Ascending aorta (tissue), 2 donors: Measurements from ENCODE around the gene LTBP1. TPM values are rescaled to one million over a fixed set of nuclear protein-coding genes. Genes with fewer than 3 reads are reported as not detected.

Experiments used
- DNase-seq, 2 donors: peaks; one replicate each; pipeline ENCODE4 v3.0.0-alpha.2; 2019; ENCODE audit warnings: low spot score in 2 of 2
- H3K27ac ChIP-seq, 2 donors: fragments of 200-600 bp; sonication (generic); one replicate each; pipeline ENCODE4 v1.5.1; 2016 to 2017; ENCODE audit warnings: mild to moderate bottlenecking in 1 of 2
- H3K27me3 ChIP-seq: fragments of 200-600 bp; sonication (generic); one replicate; pipeline ENCODE4 v1.5.1; 2017
- H3K36me3 ChIP-seq, 2 donors: fragments of 200-600 bp; sonication (generic); one replicate each; pipeline ENCODE4 v1.5.1; 2016
- H3K4me1 ChIP-seq, 2 donors: fragments of 200-600 bp; sonication (generic); one replicate each; pipeline ENCODE4 v1.5.1; 2016 to 2017; ENCODE audit warnings: mild to moderate bottlenecking in 1 of 2
- H3K4me3 ChIP-seq, 2 donors: fragments of 200-600 bp; sonication (generic); one replicate each; pipeline ENCODE4 v1.5.1; 2016 to 2017; ENCODE audit warnings: mild to moderate bottlenecking in 1 of 2
- H3K9me3 ChIP-seq, 2 donors: fragments of 200-600 bp; sonication (generic); one replicate each; pipeline ENCODE4 v1.5.1; 2016
- CTCF ChIP-seq, 3 experiments: fragments of 200-600 bp in 2 of 3; fragments of 450-650 bp in 1 of 3; sonication (generic) in 2 of 3; IDR thresholded peaks; one replicate each; pipeline ENCODE4 v1.5.1; 2016 to 2019; ENCODE audit warnings: antibody characterized with exemption in 3 of 3, mild to moderate bottlenecking in 1 of 3, moderate library complexity in 1 of 3
- intact Hi-C: fragments of 100-400 bp; cut with DNase I; formaldehyde crosslinking; loops from one replicate; pipeline ENCODE4 v1.15.1; 2023
- total RNA-seq: library from RNA; depleted of rRNA; stranded (reverse); fragments of >200 nt; gene quantifications from one replicate; pipeline ENCODE4 v1.1.0, GENCODE V29; 2016

The LTBP1 gene
- total RNA-seq, 1 donor from 2014 or later = 295 TPM

DNA sequence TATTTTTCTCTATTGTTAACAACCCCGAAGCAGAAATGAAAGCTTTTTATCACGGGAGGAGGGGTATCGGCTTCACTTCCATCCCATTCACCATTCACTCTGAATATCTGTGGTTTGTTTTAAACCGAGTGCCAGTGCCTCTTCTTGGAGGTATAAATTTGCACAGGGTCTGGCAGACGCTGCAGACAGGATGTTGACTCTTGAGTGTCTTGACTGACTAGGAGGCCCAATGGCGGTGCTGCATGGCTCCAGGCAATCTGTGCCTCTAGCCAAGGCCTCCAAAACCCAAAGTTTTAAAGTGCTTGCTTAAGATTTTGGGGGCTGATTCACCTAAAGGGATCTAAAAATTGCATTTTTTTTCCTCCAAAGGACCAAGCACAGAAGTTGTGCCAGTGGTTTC is 183.8 kb downstream of the LTBP1 start:
- Histone ChIP-seq H3K4me1 (peaks cover 0 to 42% of the 10 kb centered on the region in 2 donors), H3K27me3 (no peaks in the 10 kb centered on the region), H3K36me3 (no peaks in the 10 kb centered on the region), H3K9me3 (no peaks in the 10 kb centered on the region), H3K4me3 (peak overlapping the region in 1 of 2 donors; percentile 47), H3K27ac (peak overlapping the region; percentile 77 to 88)
- no peak for TF ChIP-seq CTCF (IDR thresholded peaks at IDR 0.05)
- no peak for DNase-seq
- intact Hi-C loops = loop anchor here (10.0 kb wide), 2 partner anchors 144 to 234 kb away; no protein-coding TSS in a partner anchor

GRCh38 chr2:33131111-33131510 is 184.4 kb downstream of the LTBP1 start:
- no peaks in the 10 kb centered on the region for H3K27me3 ChIP-seq
- intact Hi-C loops = loop anchor here (10.0 kb wide), 2 partner anchors 144 to 234 kb away; no protein-coding TSS in a partner anchor
- peak overlapping the region; percentile 77 to 88 for H3K27ac ChIP-seq

GRCh38 chr2:33131749-33132148 is 185.0 kb downstream of the LTBP1 start:
- H3K36me3 ChIP-seq = no peaks in the 10 kb centered on the region
- peak overlapping the region; percentile 88 to 92 for H3K27ac ChIP-seq
- H3K4me3 ChIP-seq = no peak overlapping the region
- no peaks in the 10 kb centered on the region for H3K27me3 ChIP-seq
- intact Hi-C loops = loop anchor here (2.0 to 10.0 kb wide), 3 partner anchors 15 to 233 kb away; no protein-coding TSS in a partner anchor
- H3K9me3 ChIP-seq = no peaks in the 10 kb centered on the region
- no peak for DNase-seq
- peaks cover 0 to 36% of the 10 kb centered on the region in 2 donors for H3K4me1 ChIP-seq
- no peak for TF ChIP-seq CTCF (IDR thresholded peaks at IDR 0.05)

More at GRCh38 chr2:33131111-33131510, 184.4 kb downstream of the LTBP1 start:
- TF ChIP-seq CTCF (IDR thresholded peaks at IDR 0.05) = no peak
- DNase-seq = no peak
- Histone ChIP-seq H3K36me3 (no peaks in the 10 kb centered on the region), H3K4me3 (no peak overlapping the region), H3K4me1 (peaks cover 0 to 40% of the 10 kb centered on the region in 2 donors), H3K9me3 (no peaks in the 10 kb centered on the region)

DNA sequence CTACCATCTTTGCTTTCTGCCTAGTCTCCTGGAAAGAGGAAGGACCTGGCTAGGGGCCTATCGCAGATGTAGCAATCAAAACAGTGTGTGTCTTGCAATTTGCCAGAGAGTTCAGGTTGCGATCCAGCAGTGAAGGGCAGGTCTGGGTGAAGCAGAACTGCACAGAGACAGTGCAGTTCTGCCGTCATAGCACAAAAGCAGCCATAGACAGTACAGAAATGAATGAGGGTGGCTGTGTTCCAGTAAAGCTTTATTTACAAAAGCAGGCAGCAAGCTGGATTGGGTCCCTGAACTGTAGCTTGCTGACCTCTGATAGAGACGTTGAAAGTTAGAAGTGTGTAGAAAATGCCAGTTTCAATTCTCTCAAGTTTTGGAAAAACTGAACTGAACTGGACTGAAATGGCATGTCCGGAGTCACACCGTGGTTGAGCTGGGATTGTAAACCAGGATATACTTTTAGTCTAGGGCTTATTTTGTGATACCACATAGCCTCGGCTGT is 186.8 kb downstream of the LTBP1 start:
- intact Hi-C loops = loop anchor here (2.0 to 10.0 kb wide), 3 partner anchors 17 to 231 kb away; no protein-coding TSS in a partner anchor
- Histone ChIP-seq H3K4me1 (peaks cover 6 to 35% of the 10 kb centered on the region in 2 donors), H3K9me3 (no peaks in the 10 kb centered on the region), H3K4me3 (peak overlapping the region in 1 of 2 donors; percentile 73), H3K27me3 (no peaks in the 10 kb centered on the region), H3K36me3 (no peaks in the 10 kb centered on the region), H3K27ac (peak overlapping the region; percentile 88 to 92)
- DNase-seq = no peak
- TF ChIP-seq CTCF (IDR thresholded peaks at IDR 0.05) = no peak

DNA sequence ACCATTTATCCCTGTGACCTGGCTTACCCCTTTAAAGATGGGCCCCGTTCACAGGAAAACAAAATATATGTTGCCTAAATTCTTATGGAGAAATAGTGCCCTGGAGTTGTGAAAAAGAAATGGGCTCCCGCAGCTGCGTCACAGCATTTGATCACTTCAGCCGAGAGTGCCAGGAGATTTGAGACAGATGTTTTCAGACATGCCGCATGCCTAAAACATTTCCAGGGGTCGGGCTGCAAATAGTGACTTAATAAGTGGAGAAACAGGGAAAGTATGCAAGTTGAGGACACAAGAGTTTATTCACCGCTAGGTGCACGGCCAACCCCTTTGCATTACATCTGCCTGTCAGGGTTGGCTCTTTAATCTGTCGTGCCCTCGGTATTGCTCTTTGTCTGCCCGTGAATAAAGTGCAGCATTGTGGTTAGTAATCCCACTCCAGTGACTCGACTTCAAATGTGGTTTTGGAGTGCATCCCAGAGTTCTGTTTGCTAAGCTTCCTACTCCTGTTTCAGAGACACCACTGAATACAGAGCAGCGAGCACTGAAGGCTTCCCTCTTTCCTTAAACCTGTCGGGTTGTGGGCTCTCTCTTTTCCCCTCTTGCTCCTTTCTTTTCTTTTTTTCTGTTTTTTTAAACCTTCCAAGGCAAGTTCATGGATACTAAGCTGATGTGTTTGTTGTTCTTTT is 187.5 kb downstream of the LTBP1 start:
- Histone ChIP-seq H3K9me3 (no peaks in the 10 kb centered on the region), H3K27me3 (no peaks in the 10 kb centered on the region), H3K27ac (peak overlapping the region; percentile 88 to 92), H3K4me3 (peak overlapping the region; percentile 62 to 73), H3K36me3 (no peaks in the 10 kb centered on the region), H3K4me1 (peaks cover 6 to 38% of the 10 kb centered on the region in 2 donors)
- intact Hi-C loops = loop anchor here (2.0 to 10.0 kb wide), 4 partner anchors 65 to 231 kb away; no protein-coding TSS in a partner anchor
- peak in 1 of 2 donors; percentile 93 for DNase-seq
- peak in 1 of 3 experiments; percentile 17 for TF ChIP-seq CTCF (IDR thresholded peaks at IDR 0.05)
